ENCODE results near the gene TMEM117.
"Not testable (repeated sequence)": the region's sequence is repeated elsewhere in the genome, so short reads cannot be mapped to it uniquely, and the experiment has no call there.

The TMEM117 gene

DNA sequence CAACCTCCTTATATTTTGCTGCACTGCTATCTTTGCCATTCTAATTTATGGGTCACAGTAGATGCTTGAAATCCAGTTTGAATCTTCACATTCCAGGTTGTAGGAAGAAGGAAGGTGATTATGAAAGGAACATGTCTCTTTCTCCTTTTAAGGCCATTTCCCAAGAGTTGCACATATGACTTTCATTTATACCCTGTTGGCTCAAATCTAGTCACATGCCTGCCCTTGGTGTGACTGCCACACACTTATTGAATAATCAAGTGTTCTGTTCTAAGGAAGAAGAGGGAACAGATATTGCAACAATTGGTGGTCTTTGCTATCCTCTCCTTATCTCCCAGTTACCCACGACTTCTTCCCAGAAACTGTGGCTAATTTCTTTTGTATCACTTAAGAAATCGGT lies 404.3 kb downstream of the TMEM117 start:
- DNase-seq: no peak

DNA sequence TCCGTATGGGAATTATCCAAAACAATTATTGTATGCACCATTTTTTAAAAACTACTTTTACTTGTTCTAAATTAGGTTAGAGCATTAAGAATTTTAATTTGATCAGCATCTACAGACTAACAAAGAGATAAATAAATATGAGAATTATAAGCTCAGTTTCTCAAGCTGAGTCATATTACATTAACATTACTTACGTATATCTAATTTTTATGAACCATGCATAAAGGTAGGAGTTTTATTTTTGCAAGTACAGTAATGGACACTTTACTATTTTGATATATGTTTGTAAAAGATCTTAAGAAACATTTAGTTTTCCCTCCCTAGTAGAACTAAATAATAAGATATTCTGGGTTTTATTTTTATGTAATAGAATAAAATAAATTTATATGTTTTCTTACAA lies 410.1 kb downstream of the TMEM117 start:
- DNase-seq: no peak

DNA sequence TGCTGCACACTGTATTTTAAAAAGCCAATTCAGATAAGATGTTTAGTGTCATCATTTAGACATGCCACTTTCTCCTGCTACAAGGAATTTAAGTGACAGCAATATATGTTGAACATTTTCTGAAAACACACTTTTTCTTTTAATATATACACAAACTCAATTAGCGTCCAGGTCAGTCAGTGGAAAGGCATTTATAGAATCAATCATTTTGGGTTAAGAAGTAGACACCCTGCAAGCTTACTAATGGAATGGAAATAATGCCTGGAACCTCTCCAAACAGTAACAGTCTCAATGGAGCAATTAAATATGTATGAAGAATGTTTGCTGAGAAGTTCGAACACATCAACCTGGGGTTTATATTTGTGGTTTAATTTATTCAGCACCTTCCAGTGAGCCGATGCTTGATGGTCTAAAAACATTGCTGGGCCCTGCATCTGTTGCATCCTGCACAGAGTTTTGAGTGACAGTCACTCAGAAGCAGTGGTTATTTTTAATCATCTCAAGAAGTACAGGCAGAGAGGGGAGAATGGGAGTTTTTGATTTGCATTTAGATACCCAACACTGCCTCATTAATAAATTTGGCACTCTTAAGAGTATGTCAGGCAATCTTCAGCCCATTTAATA lies 410.7 kb downstream of the TMEM117 start:
- DNase-seq: peak; percentile 83

DNA sequence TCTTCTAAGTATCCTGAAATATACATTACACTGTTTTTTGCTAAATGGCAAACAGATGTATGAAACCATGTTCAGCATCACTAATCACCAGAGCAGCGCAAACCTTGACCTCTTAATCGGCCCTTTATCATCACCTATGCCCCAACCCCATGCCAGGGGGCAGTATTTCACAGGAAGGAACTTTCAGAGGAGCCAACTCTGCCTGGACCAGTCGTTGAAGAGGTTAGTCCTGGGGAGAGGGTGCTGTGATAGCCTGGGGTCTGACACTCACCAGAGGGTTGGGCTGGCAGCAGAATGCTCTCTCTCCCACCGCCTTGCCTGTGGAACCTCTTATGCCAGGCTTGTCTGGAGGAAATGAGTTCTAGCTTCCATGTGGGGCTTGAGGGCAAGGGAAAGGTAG lies 411.7 kb downstream of the TMEM117 start:
- no peak for DNase-seq

DNA sequence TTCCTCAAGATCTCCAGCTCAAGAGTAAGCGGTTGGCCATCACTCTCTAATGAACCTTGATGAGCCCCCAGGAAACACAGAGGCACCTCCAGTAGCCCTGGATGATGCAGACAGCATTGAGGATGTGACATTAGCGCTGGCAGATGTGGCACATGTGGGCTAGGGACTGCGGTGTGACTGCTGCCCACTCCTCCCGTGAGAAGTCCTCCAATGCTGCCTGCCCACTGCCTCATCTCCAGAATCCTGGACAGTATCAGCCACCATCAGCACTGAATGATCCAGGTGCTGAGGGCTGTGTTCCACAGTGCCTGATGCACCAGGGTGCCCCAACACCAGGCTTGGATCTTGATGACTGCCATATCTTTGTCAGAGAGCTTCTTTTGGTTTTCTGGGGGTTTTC lies 412.6 kb downstream of the TMEM117 start:
- DNase-seq: no peak

DNA sequence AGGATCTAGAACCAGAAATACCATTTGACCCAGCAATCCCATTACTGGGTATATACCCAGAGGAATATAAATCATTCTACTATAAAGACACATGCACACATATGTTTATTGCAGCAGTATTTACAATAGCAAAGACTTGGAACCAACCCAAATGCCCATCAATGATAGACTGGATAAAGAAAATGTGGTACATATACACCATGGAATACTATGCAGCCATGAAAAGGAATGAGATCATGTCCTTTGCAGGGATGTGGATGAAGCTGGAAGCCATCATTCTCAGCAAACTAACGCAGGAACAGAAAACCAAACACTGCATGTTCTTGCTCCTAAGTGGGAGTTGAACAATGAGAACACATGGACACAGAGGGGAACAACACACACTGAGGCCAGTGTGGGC lies 414.6 kb downstream of the TMEM117 start:
- DNase-seq: not testable (repeated sequence)

DNA sequence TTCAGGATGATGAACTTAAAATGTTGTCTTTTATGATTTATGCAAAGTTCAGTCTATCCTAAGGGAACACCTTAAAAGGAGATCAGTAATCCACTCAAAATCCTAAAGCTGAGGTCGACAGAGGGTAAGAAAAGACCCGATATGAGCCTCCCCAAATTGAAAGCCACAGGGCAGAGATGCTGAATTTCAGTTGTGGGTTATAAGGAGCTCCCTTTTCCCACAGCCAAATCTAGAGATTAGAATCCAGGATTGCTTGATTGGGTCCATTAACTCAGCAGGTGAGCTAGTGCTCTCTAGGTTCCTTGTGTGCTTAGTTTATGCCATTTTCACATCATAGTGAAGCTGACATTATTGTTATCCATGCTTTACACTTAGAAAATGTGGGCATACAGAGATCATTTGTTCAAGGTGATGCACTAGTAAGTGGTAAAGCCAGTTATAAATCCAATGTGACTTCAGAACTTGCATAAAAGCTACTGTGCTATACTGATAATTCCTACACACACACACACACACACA lies 417.5 kb downstream of the TMEM117 start:
- no peak for DNase-seq

DNA sequence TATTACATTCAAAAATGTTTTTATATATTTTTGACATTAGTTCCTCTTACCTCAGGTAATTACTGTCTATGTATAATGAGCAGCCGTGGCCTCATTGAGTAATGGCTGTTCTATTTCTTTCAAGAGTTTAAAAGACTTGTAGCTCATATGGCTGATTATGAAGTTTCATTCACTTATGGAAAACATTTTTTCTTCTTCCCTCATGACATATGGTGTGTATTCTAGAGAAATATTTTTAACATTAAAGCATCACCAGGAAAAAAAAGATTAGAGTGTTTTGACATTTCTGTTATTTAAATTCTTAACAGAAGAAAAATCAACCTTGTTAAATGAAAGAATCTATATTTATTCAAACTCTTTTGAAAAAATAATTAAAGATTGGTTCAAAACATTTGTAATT lies 422.4 kb downstream of the TMEM117 start:
- no peak for DNase-seq

DNA sequence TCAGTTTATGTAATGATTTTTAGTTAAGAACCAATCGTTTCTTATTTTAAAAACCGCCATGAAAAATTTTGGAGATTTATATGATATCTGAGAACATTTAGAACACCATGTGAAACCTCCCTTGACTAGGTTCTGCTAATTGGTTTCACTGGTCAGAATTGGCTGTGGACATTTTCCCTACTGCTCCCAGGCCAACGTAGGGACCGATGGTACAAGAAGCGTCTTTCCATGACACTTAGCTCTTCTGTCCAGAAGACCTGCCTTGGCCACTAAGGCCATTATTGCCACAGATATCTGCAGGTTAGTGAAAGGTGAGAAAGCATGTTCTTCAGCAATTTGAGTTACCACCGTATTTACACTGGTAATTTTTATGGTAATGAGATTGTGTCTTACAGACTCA lies 424.0 kb downstream of the TMEM117 start:
- no peak for DNase-seq

DNA sequence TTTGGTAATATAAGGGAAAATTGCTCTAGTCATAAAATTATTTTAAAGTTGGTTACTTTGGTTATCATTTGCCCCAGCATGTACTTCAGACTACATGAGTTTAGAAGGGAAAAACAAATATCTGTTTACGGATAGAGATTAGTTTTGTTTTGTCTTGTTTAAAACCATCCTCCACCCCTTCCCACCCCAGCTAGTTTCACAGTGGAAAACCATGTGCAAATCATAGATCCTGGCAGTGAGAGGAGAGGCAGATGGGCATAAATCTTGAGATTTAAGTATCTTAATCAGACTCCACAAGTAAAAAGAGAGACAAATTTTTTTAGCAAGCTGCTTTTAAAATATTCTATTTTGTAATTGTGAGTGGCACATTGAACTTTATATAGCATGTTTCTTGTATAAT lies 424.7 kb downstream of the TMEM117 start:
- no peak for DNase-seq

DNA sequence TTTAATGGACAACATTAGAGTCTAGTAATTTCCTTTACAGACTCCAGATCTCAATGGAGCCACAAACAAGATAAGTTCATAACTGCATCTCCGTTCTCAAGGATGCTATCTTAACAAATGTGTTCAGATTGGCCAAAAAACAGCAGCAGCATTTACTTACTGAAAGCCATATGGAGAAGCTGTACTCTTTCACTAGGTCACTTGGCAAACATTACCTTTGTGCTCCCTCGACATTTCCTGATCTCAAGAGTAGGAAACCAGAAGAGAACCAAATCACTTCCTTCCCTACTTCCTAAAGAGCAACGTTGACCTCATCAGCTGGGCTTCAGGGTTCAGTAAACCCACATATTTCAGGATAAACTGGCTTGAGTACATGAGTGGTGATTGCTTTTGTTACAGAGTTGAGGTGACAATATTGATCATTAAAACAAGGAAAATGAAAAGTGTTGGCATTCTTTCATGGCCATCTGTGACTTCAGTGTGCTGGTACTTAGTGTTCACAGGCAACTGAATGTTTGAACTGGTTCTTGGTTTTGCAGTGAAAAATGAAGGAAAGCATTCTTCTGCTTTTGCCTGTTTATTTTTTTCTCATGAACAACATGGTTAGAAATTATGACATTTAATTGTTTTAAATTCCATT lies 449.6 kb downstream of the TMEM117 start:
- peak; percentile 77 for DNase-seq

DNA sequence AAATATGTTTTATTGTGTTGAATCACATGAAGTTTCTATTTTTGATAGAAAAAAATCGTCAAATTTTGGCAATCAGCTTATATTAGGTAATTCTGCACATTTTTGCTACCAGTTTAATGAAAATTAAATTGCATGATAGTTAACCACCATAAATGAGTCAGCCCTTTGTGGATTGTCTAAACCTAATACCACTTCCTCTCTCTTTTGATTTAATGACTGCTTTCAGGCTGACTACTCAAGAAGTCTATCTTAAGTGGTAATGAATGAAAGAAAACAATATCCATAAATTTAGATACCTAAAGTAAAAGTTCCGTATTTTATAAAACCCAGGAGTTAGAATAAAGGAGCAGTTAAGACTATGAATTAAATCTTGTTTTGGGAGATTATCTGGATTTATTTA lies 450.5 kb downstream of the TMEM117 start:
- no peak for DNase-seq

DNA sequence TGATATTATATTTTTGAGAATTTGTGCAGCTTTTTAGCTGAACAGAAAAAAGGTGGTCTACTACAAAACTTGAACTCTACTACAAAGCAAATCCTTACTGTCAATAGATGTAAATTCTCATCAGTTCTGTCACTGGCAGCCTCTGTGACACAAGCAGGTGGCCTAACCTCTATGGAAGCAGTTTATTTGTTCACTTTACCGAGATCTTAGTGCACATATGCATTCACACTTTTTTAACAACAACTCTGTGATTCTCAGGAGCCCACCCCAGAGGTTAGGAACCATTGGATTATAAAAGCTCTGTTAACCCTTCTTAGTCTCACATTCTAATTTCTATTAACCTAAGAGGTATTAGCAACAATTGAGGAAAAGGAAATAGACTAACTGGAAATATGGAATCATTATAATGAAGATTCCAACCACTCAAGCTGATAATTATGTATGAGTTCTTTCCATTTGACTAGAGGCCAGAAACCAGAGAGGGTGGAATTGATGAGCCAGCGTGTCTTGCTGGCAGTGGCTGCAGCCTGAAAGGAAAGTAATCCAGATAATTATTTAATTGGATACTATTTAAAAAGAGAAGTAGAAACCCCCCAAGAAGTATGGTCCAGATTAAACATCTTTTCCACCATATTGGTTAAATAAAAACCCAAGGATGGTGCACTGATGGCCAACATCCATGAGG lies 451.1 kb downstream of the TMEM117 start:
- peak; percentile 79 for DNase-seq

DNA sequence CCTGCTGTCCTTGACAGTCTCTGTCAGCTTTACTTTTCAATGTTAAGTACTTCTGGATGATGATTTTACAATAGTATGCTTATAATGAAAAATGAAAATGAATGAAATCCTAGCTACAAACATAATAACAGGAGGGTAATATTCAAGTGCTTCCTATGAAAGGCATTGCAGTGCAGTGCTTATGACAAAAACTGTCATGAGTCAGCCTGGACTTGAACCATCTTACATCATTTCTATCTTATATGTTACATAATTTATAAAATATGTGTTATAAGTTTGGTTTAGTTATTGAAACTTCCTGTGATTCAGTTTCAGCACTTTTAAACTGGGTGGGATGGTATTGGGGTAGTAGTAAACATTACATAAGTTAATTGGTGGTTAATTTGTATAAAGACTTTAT lies 451.7 kb downstream of the TMEM117 start:
- DNase-seq: peak; percentile 65

DNA sequence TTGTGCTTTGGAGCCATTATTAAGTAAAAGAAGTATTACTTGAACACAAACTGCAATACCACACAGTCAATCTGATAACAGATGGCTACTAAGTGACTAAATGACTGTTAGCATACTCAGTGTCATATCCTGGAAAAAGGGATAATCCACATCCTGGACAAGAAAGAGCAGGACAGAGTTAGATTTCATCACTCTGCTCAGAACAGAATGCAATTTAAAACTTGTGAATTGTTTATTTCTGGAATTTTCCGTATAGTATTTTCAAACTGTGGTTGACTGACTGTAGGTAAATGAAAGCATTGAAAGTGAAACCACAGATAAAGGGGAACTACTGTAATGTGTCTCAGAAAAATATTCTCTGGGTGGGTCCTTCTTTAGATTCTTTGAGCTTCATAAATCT lies 458.8 kb downstream of the TMEM117 start:
- DNase-seq: no peak

DNA sequence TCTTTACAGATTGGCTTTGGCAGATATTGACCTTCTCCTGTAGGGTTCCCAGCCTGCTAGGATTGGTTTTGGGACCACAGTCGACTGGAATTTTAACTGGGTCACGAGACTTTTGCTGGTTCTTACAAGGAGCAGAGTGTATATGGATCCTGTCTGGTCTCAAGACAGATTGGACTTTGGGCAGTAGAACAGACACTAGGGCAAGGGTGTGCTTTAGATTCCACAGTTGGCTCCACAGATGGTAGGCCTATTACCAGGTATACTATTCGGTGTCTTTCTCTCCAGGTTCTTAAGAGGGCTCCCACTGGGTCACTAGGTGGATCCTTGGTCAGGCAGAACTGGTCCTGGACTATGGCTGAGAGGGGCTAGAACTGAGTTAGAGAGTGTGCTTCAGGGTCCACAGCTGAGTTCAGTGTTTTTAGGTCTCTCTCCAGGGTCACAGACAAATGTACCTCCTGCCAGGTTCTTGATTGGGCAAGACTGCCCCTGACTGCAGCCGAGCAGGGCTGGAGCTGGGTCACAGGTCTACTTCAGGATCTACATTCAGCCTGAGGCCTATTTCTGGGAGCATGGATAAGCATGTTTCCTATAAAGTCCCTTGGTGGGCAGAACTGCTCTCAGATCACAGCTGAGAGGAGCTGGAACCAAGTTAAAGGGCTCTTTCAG lies 460.2 kb downstream of the TMEM117 start:
- no peak for DNase-seq

DNA sequence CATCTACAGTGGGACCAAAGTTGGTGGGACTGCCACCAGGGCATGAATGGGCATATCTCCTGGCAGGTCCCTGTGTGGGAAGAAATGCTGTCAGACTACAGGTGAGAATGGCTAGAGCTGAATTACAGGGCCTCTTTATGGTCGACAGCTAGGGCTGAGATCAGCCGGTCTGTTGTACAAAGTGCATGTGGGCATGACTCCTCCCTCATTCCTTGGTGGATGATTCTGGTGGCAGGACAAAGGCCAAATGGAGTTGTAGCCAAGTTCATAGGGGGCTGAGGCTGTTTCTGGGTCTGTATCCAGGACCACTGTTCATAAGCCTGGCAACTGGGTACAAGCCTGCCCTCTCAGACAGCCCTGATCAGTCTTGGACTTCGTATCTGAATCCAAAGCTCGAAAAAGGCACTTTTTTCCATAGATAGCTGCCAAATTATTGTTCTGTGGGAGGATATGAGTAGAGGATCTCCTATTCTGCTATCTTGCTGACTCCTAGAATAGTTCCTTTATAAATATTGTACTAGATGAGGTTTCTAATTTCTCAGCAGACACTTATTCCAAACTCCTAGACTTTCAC lies 460.8 kb downstream of the TMEM117 start:
- no peak for DNase-seq

DNA sequence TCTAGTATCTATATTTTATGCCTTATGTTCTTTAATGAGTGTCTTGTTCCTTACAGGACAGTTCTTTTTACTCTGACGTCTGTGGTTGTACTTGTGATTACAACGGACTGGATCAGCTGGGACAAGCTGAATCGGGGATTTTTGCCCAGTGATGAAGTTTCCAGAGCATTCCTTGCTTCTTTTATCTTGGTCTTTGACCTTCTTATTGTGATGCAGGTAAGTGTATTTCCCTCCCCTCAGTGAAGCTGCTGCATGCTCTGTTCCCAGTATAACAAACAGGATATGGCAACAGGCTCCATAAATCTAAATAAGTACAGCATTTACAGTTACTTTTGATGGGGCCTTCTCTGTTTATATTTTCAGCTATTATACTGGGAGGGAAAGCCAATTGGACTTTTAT lies 463.6 kb downstream of the TMEM117 start:
- DNase-seq: no peak

DNA sequence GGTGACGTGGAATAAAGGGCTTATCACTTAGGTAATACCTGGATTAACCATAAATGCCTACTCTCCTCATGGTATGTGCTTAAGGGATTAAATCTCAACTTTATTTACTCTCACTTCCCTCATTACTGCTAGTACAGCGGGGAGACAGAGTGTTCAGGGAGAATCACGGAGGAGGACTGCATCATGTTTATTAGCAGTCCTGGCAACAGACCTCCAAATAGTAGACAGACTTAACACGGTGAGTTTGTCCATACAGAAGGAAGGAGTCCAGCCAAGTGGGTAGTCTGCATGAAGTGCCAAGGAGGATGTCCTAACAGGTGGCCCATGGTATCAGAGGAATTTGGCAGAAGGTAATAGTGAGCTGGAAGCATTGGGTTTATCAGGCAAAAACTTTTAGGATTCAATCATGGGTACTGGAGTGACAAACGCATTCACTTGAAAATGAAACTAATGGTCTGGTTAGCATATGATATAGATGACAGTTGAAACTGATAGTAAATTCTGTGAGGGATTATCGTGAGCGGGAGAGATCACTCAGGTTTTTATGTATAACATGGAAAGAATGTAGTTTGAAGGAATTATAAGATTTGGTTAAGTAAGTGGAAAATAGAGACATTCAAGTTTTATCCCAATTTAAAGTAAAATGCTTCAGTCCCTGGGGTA lies 471.8 kb downstream of the TMEM117 start:
- peak; percentile 3 for DNase-seq

DNA sequence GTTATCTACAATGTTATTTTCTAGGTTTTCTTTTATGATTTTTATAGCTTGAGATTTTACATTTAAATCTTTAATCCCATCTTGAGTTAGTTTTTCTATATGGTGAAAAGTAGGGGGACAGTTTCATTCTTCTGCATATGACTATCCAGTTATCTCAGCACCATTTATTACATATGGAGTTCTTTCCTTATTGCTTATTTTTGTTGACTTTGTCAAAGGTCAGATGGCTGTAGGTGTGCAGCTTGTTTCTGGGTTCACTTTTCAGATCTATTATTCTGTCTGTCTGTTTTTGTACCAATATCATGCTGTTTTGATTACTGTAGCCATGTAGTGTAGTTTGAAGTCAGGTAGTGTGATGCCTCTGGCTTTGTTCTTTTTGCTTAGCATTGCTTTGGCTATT lies 477.3 kb downstream of the TMEM117 start:
- no peak for DNase-seq

DNA sequence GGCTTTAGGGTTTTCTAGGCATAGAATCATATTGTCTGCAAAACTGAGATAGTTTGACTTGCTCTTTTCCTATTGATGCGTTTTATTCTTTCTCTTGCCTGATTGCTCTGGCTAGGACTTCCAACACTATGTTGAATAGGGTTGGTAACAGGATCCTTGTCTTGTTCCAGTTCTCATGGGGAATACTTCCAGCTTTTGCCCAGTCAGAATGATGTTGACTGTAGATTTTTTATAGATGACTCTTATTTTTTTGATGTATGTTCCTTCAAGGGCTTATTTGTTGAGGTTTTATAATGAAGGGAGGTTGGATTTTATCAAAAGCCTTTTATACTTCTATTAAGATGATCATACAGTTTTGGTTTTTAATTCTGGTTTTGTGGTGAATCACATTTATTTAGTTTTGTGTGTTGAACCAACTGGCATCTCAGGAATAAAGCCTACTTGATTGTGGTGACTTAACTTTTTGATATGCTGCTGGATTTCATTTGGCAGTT lies 478.2 kb downstream of the TMEM117 start:
- peak; percentile 11 for DNase-seq

DNA sequence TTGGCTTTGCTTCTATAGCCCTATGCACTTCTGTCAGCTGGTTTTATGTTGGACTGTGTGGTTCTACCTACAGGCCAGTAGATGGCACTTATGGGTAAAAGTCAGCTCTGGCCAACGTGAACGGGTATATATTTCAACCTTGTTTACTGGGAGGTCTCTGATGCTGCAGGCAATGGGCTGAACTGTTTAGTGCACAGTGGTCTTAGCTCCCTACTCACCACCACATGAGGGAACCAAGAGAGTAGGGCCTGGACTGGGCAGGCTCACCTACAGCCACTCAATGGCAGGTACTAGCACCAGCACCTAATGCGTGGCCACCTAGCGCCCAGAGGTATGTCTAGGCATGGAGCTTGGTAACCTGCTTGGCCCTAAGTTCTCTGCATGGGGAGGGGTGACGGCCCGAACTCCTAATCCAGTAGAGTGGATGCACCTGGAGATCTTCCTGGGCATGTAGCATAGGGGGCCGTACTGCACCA lies 481.8 kb downstream of the TMEM117 start:
- peak; percentile 43 for DNase-seq

Data from NCI-H446 treated with DMSO at 0.1 percent for 48 hours (cell line).